Lung (tissue), 12 donors: ENCODE data around the gene RAB18. TPM values are rescaled to one million over a fixed set of nuclear protein-coding genes. Genes with fewer than 3 reads are reported as not detected.

Source experiments
- ATAC-seq: fragments of 200-7000 bp; cut with Tn5 transposase; one replicate; pipeline ENCODE4 v1.9.1; 2020; ENCODE audit warnings: moderate number of reproducible peaks; ENCODE audit not compliant: insufficient read depth, low FRiP score
- DNase-seq, 3 donors: peaks; one replicate each; pipeline ENCODE4 v3.0.0-alpha.2; 2013 to 2017
- H3K27ac ChIP-seq, 2 donors: one replicate each; pipeline ENCODE4 v1.5.1; 2013; ENCODE audit warnings: mild to moderate bottlenecking in 2 of 2, moderate library complexity in 2 of 2, control low read depth in 1 of 2, inconsistent platforms in 1 of 2, low read depth in 1 of 2, low read length in 1 of 2
- H3K27me3 ChIP-seq, 3 donors: one replicate each; pipeline ENCODE4 v1.5.1; 2013; ENCODE audit warnings: low read length in 2 of 3; ENCODE audit not compliant: control insufficient read depth in 3 of 3, insufficient read depth in 3 of 3
- H3K36me3 ChIP-seq, 4 donors: one replicate each; pipeline ENCODE4 v1.5.1; 2013; ENCODE audit warnings: low read length in 4 of 4, mild to moderate bottlenecking in 1 of 4, moderate library complexity in 1 of 4; ENCODE audit not compliant: control insufficient read depth in 4 of 4, insufficient read depth in 4 of 4
- H3K4me1 ChIP-seq, 5 donors: one replicate each; pipeline ENCODE4 v1.5.1; 2013; ENCODE audit warnings: low read length in 5 of 5, mild to moderate bottlenecking in 2 of 5, moderate library complexity in 1 of 5; ENCODE audit not compliant: control insufficient read depth in 5 of 5, insufficient read depth in 5 of 5
- H3K4me3 ChIP-seq: one replicate; pipeline ENCODE4 v1.5.1; 2013; ENCODE audit warnings: mild to moderate bottlenecking, control low read depth, moderate library complexity
- H3K9ac ChIP-seq, 2 donors: one replicate each; pipeline ENCODE4 v1.5.1; 2013; ENCODE audit warnings: low read length in 2 of 2, control low read depth in 1 of 2; ENCODE audit not compliant: insufficient read depth in 1 of 2
- H3K9me3 ChIP-seq, 4 donors: one replicate each; pipeline ENCODE4 v1.5.1; 2013; ENCODE audit warnings: low read length in 3 of 4, mild to moderate bottlenecking in 1 of 4, moderate library complexity in 1 of 4; ENCODE audit not compliant: control insufficient read depth in 4 of 4, insufficient read depth in 3 of 4
- WGBS, 2 donors: extraction: QIAGEN DNeasy Blood & Tissue Kit; methylation state at CpG; one replicate each; pipeline ENCODE4 v1.1.7; 2013; 5-methylcytosine and 5-hydroxymethylcytosine counted together
- polyA plus RNA-seq, 2 donors: library from polyadenylated mRNA; stranded (reverse); fragments of 200-250 nt; gene quantifications; one replicate each; pipeline ENCODE4 v1.2.1, GENCODE V29; 2013
- total RNA-seq, 2 donors: library from RNA; depleted of rRNA in 1 of 2; stranded (reverse); fragments of >200 nt in 1 of 2; gene quantifications; one replicate each; pipeline ENCODE4 v1.2.1, GENCODE V29; 2014 to 2021
- TF ChIP-seq, protein P1 (sequence below): IDR thresholded peaks from 2 replicates; pipeline ENCODE4 v1.5.1; 2012; ENCODE audit warnings: mild to moderate bottlenecking; ENCODE audit errors: control extremely low read depth, extremely low read depth
- donor health status: control.
- donor health status: control.
- donor health status: Bipolar disorder and iron deficiency.
- donor health status: healthy.
- donor health status: DM: yes; HTN: yes; CAD: no.

The RAB18 gene
- total and polyA plus RNA-seq, 4 donors: 26.8 to 84.5 (median 55.5) TPM

DNA sequence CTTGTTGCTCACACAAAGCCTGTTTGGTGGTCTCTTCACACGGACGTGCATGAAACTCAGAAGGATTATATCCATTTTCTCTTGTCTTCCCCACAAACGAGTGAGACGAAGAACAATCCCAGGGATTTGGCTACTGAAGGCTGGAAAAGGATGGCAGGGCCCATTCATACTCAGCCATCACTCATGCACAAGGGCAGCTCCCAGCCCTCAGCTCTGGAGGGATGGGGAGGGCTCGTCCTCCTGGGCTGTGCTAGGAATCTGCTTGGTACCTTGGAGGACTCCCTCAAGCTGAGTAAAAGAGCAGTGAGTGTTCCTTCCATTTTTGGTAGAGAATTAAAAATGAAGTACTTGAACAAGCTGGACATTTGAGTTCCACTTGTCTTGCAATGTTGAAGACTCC, 33.2 kb upstream of the RAB18 start:
- DNase-seq: no peak
- Histone ChIP-seq H3K36me3 (no peaks in the 10 kb centered on the region), H3K9ac (no peak overlapping the region), H3K4me1 (no peaks in the 10 kb centered on the region), H3K9me3 (no peaks in the 10 kb centered on the region), H3K27me3 (no peaks in the 10 kb centered on the region), H3K4me3 (no peak overlapping the region), H3K27ac (no peak overlapping the region)
- TF ChIP-seq, protein P1, sequence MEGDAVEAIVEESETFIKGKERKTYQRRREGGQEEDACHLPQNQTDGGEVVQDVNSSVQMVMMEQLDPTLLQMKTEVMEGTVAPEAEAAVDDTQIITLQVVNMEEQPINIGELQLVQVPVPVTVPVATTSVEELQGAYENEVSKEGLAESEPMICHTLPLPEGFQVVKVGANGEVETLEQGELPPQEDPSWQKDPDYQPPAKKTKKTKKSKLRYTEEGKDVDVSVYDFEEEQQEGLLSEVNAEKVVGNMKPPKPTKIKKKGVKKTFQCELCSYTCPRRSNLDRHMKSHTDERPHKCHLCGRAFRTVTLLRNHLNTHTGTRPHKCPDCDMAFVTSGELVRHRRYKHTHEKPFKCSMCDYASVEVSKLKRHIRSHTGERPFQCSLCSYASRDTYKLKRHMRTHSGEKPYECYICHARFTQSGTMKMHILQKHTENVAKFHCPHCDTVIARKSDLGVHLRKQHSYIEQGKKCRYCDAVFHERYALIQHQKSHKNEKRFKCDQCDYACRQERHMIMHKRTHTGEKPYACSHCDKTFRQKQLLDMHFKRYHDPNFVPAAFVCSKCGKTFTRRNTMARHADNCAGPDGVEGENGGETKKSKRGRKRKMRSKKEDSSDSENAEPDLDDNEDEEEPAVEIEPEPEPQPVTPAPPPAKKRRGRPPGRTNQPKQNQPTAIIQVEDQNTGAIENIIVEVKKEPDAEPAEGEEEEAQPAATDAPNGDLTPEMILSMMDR: no peak
- no peak for ATAC-seq
- 75 to 83% methylated on average over 5 of the region's 5 CpGs for WGBS, 2 donors

DNA sequence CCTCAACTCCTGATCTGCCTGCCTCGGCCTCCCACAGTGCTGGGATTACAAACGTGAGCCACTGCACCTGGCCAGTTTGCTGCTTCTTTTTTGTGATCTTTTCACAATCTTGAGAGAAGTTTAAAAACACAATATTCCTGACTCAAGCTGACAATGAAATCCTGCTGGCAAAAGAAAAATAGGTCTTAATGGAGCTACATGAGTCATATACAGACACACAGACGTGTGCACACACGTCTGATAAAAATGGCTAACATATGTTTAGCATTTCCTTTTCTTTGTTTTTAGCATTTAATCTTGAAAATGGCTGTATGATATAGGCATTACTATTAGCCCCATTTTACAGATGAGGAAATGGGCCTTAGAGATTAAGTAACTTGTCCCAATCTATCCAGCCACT, 29.4 kb upstream of the RAB18 start:
- no peaks in the 10 kb centered on the region for H3K4me1 ChIP-seq
- no peaks in the 10 kb centered on the region for H3K36me3 ChIP-seq
- TF ChIP-seq, protein P1: no peak
- no peaks in the 10 kb centered on the region for H3K9me3 ChIP-seq
- 80 to 82% methylated on average over 4 of the region's 4 CpGs for WGBS, 2 donors
- no peak for ATAC-seq
- H3K27ac ChIP-seq: no peak overlapping the region
- DNase-seq: no peak
- no peak overlapping the region for H3K9ac ChIP-seq
- no peak overlapping the region for H3K4me3 ChIP-seq
- no peaks in the 10 kb centered on the region for H3K27me3 ChIP-seq

DNA sequence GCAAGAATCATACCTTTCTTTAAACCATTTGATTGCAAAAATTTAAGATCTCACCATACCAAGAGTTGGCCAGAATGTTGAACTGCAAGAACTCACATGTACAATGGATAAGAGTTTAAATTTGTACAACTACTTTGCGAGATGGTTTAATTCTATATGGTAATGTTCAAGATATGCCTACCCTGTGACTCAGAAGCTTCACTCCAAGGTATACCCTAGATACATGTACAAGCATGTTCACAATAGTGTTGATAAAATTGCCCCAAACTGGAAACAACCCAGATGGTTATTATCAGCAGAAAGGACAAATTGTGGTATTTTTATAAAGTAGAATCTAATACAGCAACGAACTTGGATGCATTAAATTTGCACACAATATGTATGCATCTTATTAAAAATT, 25.1 kb upstream of the RAB18 start:
- Histone ChIP-seq H3K4me1 (no peaks in the 10 kb centered on the region), H3K36me3 (no peaks in the 10 kb centered on the region), H3K27ac (no peak overlapping the region), H3K9me3 (no peaks in the 10 kb centered on the region), H3K9ac (no peak overlapping the region), H3K4me3 (no peak overlapping the region), H3K27me3 (no peaks in the 10 kb centered on the region)
- WGBS, 2 donors: 89 to 91% methylated on average over 2 of the region's 2 CpGs
- TF ChIP-seq, protein P1: no peak
- ATAC-seq (no peak), DNase-seq (no peak)

DNA sequence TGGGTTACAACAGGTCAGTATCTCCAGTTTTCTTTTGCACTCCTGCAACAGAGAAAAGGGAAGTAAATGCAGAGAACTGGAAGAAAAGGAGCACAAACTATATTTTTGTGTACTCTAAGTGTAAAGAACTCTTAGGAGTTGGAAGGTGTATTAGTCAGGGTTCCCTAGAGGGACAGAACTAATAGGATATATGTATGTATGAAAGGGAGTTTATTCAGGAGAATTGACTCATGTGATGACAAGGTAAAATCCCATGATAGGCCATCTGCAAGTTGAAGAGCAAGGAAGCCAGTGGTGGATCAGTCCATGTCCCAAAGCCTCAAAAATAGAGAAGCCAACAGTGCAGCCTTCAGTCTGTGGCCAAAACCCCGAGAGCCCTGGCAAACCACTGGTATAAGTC, 22.6 kb upstream of the RAB18 start:
- TF ChIP-seq, protein P1: no peak
- Histone ChIP-seq H3K36me3 (no peaks in the 10 kb centered on the region), H3K27ac (no peak overlapping the region), H3K4me3 (no peak overlapping the region), H3K9ac (no peak overlapping the region), H3K4me1 (no peaks in the 10 kb centered on the region), H3K9me3 (no peaks in the 10 kb centered on the region), H3K27me3 (no peaks in the 10 kb centered on the region)
- no peak for ATAC-seq
- no peak for DNase-seq
- 30 to 57% methylated on average over 1 of the region's 1 CpG for WGBS, 2 donors
